ENCODE results near the gene FAM110A.
A peak's percentile ranks its signal among the peaks of the same experiment; 100 is the strongest.
"Not testable (repeated sequence)": the region's sequence is repeated elsewhere in the genome, so short reads cannot be mapped to it uniquely, and the experiment has no call there.

Gene FAM110A

GRCh38 chr20:824490-824889 is 9.0 kb upstream of the FAM110A start:
- DNase-seq, result no peak

- no peak for DNase-seq
Measured at GRCh38 chr20:824916-825315, 8.6 kb upstream of the FAM110A start.

GRCh38 chr20:825710-826421 is 7.6 kb upstream of the FAM110A start:
- no peak for DNase-seq

- DNase-seq, result no peak
Measured at GRCh38 chr20:826695-827323, 6.7 kb upstream of the FAM110A start.

- DNase-seq, result not testable (repeated sequence)
Measured at GRCh38 chr20:827981-828380, 5.5 kb upstream of the FAM110A start.

- DNase-seq, result no peak
Measured at GRCh38 chr20:828987-829386, 4.5 kb upstream of the FAM110A start.

- no peak for DNase-seq
Measured at GRCh38 chr20:829551-829950, 4.0 kb upstream of the FAM110A start.

GRCh38 chr20:830011-830521 is 3.4 kb upstream of the FAM110A start:
- DNase-seq, result no peak

- DNase-seq, result no peak
Measured at GRCh38 chr20:831251-831650, 2.3 kb upstream of the FAM110A start.

- DNase-seq, result no peak
Measured at GRCh38 chr20:831956-832355, 1.6 kb upstream of the FAM110A start.

GRCh38 chr20:833121-833449 is 430 bp upstream of the FAM110A start:
- no peak for DNase-seq

GRCh38 chr20:834151-834746 is 734 bp downstream of the FAM110A start:
- no peak for DNase-seq

- DNase-seq, result no peak
Measured at GRCh38 chr20:835608-836045, 2.1 kb downstream of the FAM110A start.

- DNase-seq, result no peak
Measured at GRCh38 chr20:836190-836589, 2.7 kb downstream of the FAM110A start.

- no peak for DNase-seq
Measured at GRCh38 chr20:839015-839414, 5.5 kb downstream of the FAM110A start.

- DNase-seq, result no peak
Measured at GRCh38 chr20:839626-840025, 6.1 kb downstream of the FAM110A start.

- DNase-seq, result no peak
Measured at GRCh38 chr20:840503-840857, 7.0 kb downstream of the FAM110A start.

- DNase-seq, result no peak
Measured at GRCh38 chr20:840858-841567, 7.5 kb downstream of the FAM110A start.

GRCh38 chr20:841568-842546 is 8.3 kb downstream of the FAM110A start:
- no peak for DNase-seq

GRCh38 chr20:842547-842940 is 9.0 kb downstream of the FAM110A start:
- DNase-seq, result no peak

- no peak for DNase-seq
Measured at GRCh38 chr20:843912-844311, 10.4 kb downstream of the FAM110A start.

GRCh38 chr20:844473-845225 is 11.1 kb downstream of the FAM110A start:
- peak; percentile 59 for DNase-seq

Measured in activated gamma-delta T cell (primary cell).